ENCODE results near the gene CERS4. TPM values are rescaled to one million over a fixed set of nuclear protein-coding genes. Genes with fewer than 3 reads are reported as not detected.

CERS4 gene
- total RNA-seq (2021) (7.2 and 8.4 TPM in 2 replicates), Bru-seq, nascent RNA (percentile 31 among the genes with signal in this experiment), BruChase-seq, experiment 1, labeled RNA remaining after a 2-hour chase (percentile 29 among the genes with signal in this experiment), BruChase-seq, experiment 2, labeled RNA remaining after a 6-hour chase (percentile 30 among the genes with signal in this experiment)
- long read RNA-seq, partial matches to known transcripts = 0 of 7 reads
- long read RNA-seq, other reads (novel, unspliced or antisense) = 5 of 7 reads

- BruUV-seq (replicated peaks) = no TSS peak
- POLR2A ChIA-PET (ENCODE audit: unreplicated experiment) = no interaction called here
- Histone ChIP-seq H3K79me2 (ENCODE audit: low read depth) (no peaks in the 10 kb centered on the region; the same call in 1 of the 2 replicates), H3K27me3 (ENCODE audit: insufficient read depth, low read depth) (no peaks in the 10 kb centered on the region), H3K9me3 (ENCODE audit: insufficient read depth, low read depth) (no peaks in the 10 kb centered on the region), H3K36me3 (ENCODE audit: low read depth) (no peaks in the 10 kb centered on the region), H3K4me1 (replicated peaks; ENCODE audit: insufficient read depth) (peaks cover 44% of the 10 kb centered on the region), H4K20me1 (ENCODE audit: insufficient read depth) (no peaks in the 10 kb centered on the region), H3K27ac (peak within 1 kb of the TSS; percentile 51), H3K4me2 (peak within 1 kb of the TSS; percentile 97), H3F3A (ENCODE audit: insufficient read depth, low read depth) (peaks cover 30% of the 10 kb centered on the region), H3K4me3 (peak within 1 kb of the TSS; percentile 66; the same call in 1 of the 2 replicates), H3K9me2 (ENCODE audit: insufficient read depth) (no peaks in the 10 kb centered on the region), H2AFZ (peak within 1 kb of the TSS; percentile 68; the same call in 1 of the 2 replicates)
- peak; percentile 49 to 53 for DNase-seq
- TF ChIP-seq CTCF (conservative IDR thresholded peaks at IDR 0.05) (no peak), EZH2 (IDR thresholded peaks at IDR 0.05; ENCODE audit: low read depth) (no peak)
- intact Hi-C loops (cut with micrococcal nuclease; ENCODE audit: unreplicated experiment) = no loop called here
- CTCF ChIA-PET = interaction anchor here (0.9 kb wide), 1 partner anchor 269 kb away, joined by 10 read pairs; no protein-coding TSS in a partner anchor
Measured at GRCh38 chr19:8208922-8209461, at the start of gene CERS4. Gene CERS4, plus strand, starts transcription at chr19:8209370. Its CDS starts 41,707 bp downstream, at chr19:8251077.

GRCh38 chr19:8161135-8161646, 48.0 kb upstream of the CERS4 start:
- no TSS peak for BruUV-seq (replicated peaks)
- Histone ChIP-seq H3K4me1 (replicated peaks; ENCODE audit: insufficient read depth) (peaks cover 9% of the 10 kb centered on the region), H4K20me1 (ENCODE audit: insufficient read depth) (no peaks in the 10 kb centered on the region), H3K4me2 (peak overlapping the region; percentile 54), H3K9me2 (ENCODE audit: insufficient read depth) (no peaks in the 10 kb centered on the region), H3K27me3 (ENCODE audit: insufficient read depth, low read depth) (no peaks in the 10 kb centered on the region), H3K9me3 (ENCODE audit: insufficient read depth, low read depth) (no peaks in the 10 kb centered on the region), H3K36me3 (ENCODE audit: low read depth) (no peaks in the 10 kb centered on the region), H3K79me2 (ENCODE audit: low read depth) (no peaks in the 10 kb centered on the region), H3K27ac (peak overlapping the region; percentile 20), H3F3A (ENCODE audit: insufficient read depth, low read depth) (peaks cover 8% of the 10 kb centered on the region; the same call in 1 of the 2 replicates), H3K4me3 (peak overlapping the region; percentile 1; the same call in 1 of the 2 replicates), H2AFZ (no peak overlapping the region)
- DNase-seq = peak in 1 of 2 experiments; percentile 92
- intact Hi-C loops (cut with micrococcal nuclease; ENCODE audit: unreplicated experiment) = no loop called here
- POLR2A ChIA-PET (ENCODE audit: unreplicated experiment) = no interaction called here
- TF ChIP-seq CTCF (conservative IDR thresholded peaks at IDR 0.05) (no peak), EZH2 (IDR thresholded peaks at IDR 0.05; ENCODE audit: low read depth) (no peak)
- CTCF ChIA-PET = no interaction called here

GRCh38 chr19:8163759-8164158, 45.4 kb upstream of the CERS4 start:
- H3K9me3 ChIP-seq (ENCODE audit: insufficient read depth, low read depth) = no peaks in the 10 kb centered on the region
- ChIA-PET CTCF (interaction anchor here (0.7 kb wide), 1 partner anchor 34 kb away, joined by 9 read pairs; no protein-coding TSS in a partner anchor), POLR2A (ENCODE audit: unreplicated experiment) (interaction anchor here (0.6 kb wide), 1 partner anchor 51 kb away, joined by 4 read pairs; no protein-coding TSS in a partner anchor)
- H4K20me1 ChIP-seq (ENCODE audit: insufficient read depth) = no peaks in the 10 kb centered on the region
- no peak for TF ChIP-seq EZH2 (IDR thresholded peaks at IDR 0.05; ENCODE audit: low read depth)
- TF ChIP-seq CTCF (conservative IDR thresholded peaks at IDR 0.05) = no peak
- 0 out of 2 replicates have a peak overlapping the region, but pooled peaks have one; percentile 17 for H3K4me2 ChIP-seq
- no peaks in the 10 kb centered on the region for H3K9me2 ChIP-seq (ENCODE audit: insufficient read depth)
- no peak overlapping the region for H3K27ac ChIP-seq
- DNase-seq = peak in 1 of 2 experiments; percentile 70
- no peak overlapping the region for H2AFZ ChIP-seq
- peaks cover 9% of the 10 kb centered on the region for H3K4me1 ChIP-seq (replicated peaks; ENCODE audit: insufficient read depth)
- BruUV-seq (replicated peaks) = no TSS peak
- H3K4me3 ChIP-seq = no peak overlapping the region
- intact Hi-C loops (cut with micrococcal nuclease; ENCODE audit: unreplicated experiment) = no loop called here
- H3K36me3 ChIP-seq (ENCODE audit: low read depth) = no peaks in the 10 kb centered on the region
- H3K27me3 ChIP-seq (ENCODE audit: insufficient read depth, low read depth) = no peaks in the 10 kb centered on the region
- H3F3A ChIP-seq (ENCODE audit: insufficient read depth, low read depth) = peaks cover 11% of the 10 kb centered on the region
- no peaks in the 10 kb centered on the region for H3K79me2 ChIP-seq (ENCODE audit: low read depth)
